Measurements from ENCODE around the gene QRSL1. TPM values are rescaled to one million over a fixed set of nuclear protein-coding genes. Genes with fewer than 3 reads are reported as not detected.

QRSL1 gene
- total and polyA plus RNA-seq, 2 of the 4 experiments (the other 2 are of a cell fraction), result 6.1 to 10.9 TPM

DNA sequence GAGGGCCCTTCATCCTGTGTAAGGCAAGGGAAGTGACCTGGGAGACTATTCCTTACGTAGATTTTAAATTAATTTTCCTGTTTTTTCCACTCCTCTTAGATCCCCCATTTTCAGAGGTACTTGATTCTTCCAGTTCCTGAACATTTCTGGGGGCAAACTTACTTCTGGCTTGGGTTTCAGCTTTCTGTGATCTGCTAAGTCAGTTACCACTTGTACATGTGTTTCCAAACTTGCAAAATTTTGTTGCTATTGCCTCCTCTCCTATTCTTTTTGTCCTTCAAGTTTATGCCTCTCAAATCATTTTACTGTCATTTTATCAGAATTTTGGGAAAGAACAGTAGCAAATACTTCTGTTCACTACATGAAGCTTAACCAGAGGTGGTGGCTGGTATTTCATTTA lies 81.2 kb downstream of the QRSL1 start:
- H3K56ac ChIP-seq (ENCODE audit: extremely low read depth, insufficient read depth, low read length), result no peak overlapping the region
- H4K91ac ChIP-seq (ENCODE audit: insufficient read depth, low read depth, low read length), result no peak overlapping the region
- H2AK5ac ChIP-seq (ENCODE audit: low read depth, low read length), result no peak overlapping the region
- no peak overlapping the region for H2AFZ ChIP-seq (replicated peaks; ENCODE audit: low read length, poor library complexity)
- no peaks in the 10 kb centered on the region for H3K36me3 ChIP-seq (ENCODE audit: control insufficient read depth, insufficient read depth, low read length)
- ChIA-PET POLR2A (ENCODE audit: unreplicated experiment) (no interaction called here), CTCF (no interaction called here)
- H4K8ac ChIP-seq (ENCODE audit: low read depth in 2 of 2, low read length in 2 of 2), result no peak overlapping the region
- DNase-seq, result no peak
- H3K79me1 ChIP-seq (ENCODE audit: low read depth in 1 of 2, low read length in 2 of 2), result no peaks in the 10 kb centered on the region
- no peak overlapping the region for H3K4me3 ChIP-seq (ENCODE audit: insufficient read depth, low read depth, low read length)
- H2AK9ac ChIP-seq (replicated peaks; ENCODE audit: low read depth, low read length, poor library complexity), result no peak overlapping the region
- H3K18ac ChIP-seq (ENCODE audit: low read depth, low read length), result no peak overlapping the region
- no peak for TF ChIP-seq FOS (IDR thresholded peaks at IDR 0.05; ENCODE audit: low read depth, low read length)
- TF ChIP-seq MXI1 (IDR thresholded peaks at IDR 0.05; ENCODE audit: borderline replicate concordance, low read depth, low read length), result no peak
- TF ChIP-seq POLR2A (IDR thresholded peaks at IDR 0.05; ENCODE audit: low read depth, low read length), result no peak
- TF ChIP-seq, protein P1, sequence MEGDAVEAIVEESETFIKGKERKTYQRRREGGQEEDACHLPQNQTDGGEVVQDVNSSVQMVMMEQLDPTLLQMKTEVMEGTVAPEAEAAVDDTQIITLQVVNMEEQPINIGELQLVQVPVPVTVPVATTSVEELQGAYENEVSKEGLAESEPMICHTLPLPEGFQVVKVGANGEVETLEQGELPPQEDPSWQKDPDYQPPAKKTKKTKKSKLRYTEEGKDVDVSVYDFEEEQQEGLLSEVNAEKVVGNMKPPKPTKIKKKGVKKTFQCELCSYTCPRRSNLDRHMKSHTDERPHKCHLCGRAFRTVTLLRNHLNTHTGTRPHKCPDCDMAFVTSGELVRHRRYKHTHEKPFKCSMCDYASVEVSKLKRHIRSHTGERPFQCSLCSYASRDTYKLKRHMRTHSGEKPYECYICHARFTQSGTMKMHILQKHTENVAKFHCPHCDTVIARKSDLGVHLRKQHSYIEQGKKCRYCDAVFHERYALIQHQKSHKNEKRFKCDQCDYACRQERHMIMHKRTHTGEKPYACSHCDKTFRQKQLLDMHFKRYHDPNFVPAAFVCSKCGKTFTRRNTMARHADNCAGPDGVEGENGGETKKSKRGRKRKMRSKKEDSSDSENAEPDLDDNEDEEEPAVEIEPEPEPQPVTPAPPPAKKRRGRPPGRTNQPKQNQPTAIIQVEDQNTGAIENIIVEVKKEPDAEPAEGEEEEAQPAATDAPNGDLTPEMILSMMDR (conservative IDR thresholded peaks at IDR 0.05; ENCODE audit: low read depth, low read length), result no peak
- TF ChIP-seq, protein P2, sequence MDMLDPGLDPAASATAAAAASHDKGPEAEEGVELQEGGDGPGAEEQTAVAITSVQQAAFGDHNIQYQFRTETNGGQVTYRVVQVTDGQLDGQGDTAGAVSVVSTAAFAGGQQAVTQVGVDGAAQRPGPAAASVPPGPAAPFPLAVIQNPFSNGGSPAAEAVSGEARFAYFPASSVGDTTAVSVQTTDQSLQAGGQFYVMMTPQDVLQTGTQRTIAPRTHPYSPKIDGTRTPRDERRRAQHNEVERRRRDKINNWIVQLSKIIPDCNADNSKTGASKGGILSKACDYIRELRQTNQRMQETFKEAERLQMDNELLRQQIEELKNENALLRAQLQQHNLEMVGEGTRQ (IDR thresholded peaks at IDR 0.05; ENCODE audit: low read depth, low read length), result no peak
- no peak for TF ChIP-seq MAZ (IDR thresholded peaks at IDR 0.05; ENCODE audit: borderline replicate concordance, low read depth, low read length)
- TF ChIP-seq CHD1 (IDR thresholded peaks at IDR 0.05; ENCODE audit: low read depth, low read length), result no peak
- no peak for TF ChIP-seq RFX5 (IDR thresholded peaks at IDR 0.05; ENCODE audit: low read depth, low read length)
- TF ChIP-seq CEBPB (IDR thresholded peaks at IDR 0.05; ENCODE audit: low read depth, low read length), result no peak
- TF ChIP-seq SMC3 (IDR thresholded peaks at IDR 0.05; ENCODE audit: low read depth, low read length), result no peak
- no peak for TF ChIP-seq NFE2L2 (IDR thresholded peaks at IDR 0.05; ENCODE audit: low read depth, low read length)
- no peak for TF ChIP-seq BHLHE40 (IDR thresholded peaks at IDR 0.05; ENCODE audit: low read depth, low read length)
- TF ChIP-seq, protein P3, sequence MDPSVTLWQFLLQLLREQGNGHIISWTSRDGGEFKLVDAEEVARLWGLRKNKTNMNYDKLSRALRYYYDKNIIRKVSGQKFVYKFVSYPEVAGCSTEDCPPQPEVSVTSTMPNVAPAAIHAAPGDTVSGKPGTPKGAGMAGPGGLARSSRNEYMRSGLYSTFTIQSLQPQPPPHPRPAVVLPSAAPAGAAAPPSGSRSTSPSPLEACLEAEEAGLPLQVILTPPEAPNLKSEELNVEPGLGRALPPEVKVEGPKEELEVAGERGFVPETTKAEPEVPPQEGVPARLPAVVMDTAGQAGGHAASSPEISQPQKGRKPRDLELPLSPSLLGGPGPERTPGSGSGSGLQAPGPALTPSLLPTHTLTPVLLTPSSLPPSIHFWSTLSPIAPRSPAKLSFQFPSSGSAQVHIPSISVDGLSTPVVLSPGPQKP (IDR thresholded peaks at IDR 0.05; ENCODE audit: borderline replicate concordance, low read depth, low read length), result no peak
- no peak for TF ChIP-seq RAD21 (IDR thresholded peaks at IDR 0.05; ENCODE audit: low read length)
- no peak for TF ChIP-seq MAFK (IDR thresholded peaks at IDR 0.05; ENCODE audit: low read depth, low read length)
- TF ChIP-seq RCOR1 (IDR thresholded peaks at IDR 0.05; ENCODE audit: insufficient replicate concordance, low read length), result no peak
- no peak overlapping the region for H3K27ac ChIP-seq (ENCODE audit: insufficient read depth, low read length)
- H3K27me3 ChIP-seq (ENCODE audit: control insufficient read depth, insufficient read depth, low read length), result peaks cover 7% of the 10 kb centered on the region
- H3K9me1 ChIP-seq (ENCODE audit: insufficient read depth, low read length), result no peaks in the 10 kb centered on the region
- no peak overlapping the region for H3K9ac ChIP-seq (ENCODE audit: low read depth, low read length)
- no peak overlapping the region for H2BK5ac ChIP-seq (ENCODE audit: low read depth, low read length, poor library complexity, severe bottlenecking)
- no peak overlapping the region for H2BK20ac ChIP-seq (ENCODE audit: low read depth, low read length)
- H4K5ac ChIP-seq (ENCODE audit: low read depth, low read length), result no peak overlapping the region
- dilution Hi-C loops (cut with HindIII; ENCODE audit: low sequenced_read_pairs, unreplicated experiment) (no loop called here), in situ Hi-C loops (cut with MboI; ENCODE audit: low sequenced_read_pairs) (no loop called here), intact Hi-C loops (cut with micrococcal nuclease) (no loop called here)
- no peak overlapping the region for H3K4me2 ChIP-seq (ENCODE audit: low read depth, low read length)
- no peak overlapping the region for H3K14ac ChIP-seq (replicated peaks; ENCODE audit: low read depth, low read length)
- no peak overlapping the region for H2BK15ac ChIP-seq (ENCODE audit: low read depth, low read length)
- no peaks in the 10 kb centered on the region for H4K20me1 ChIP-seq (ENCODE audit: insufficient read depth, low read length)
- BruUV-seq (replicated peaks), result no TSS peak
- no peaks in the 10 kb centered on the region for H3K4me1 ChIP-seq (ENCODE audit: control insufficient read depth, insufficient read depth, low read length)
- no CpG with 5 or more reads among the region's 1 CpG for WGBS, 2 experiments (ENCODE audit: extremely low coverage in 2 of 2, insufficient read length in 1 of 2)
- H3K9me3 ChIP-seq (ENCODE audit: control insufficient read depth, insufficient read depth, low read length), result no peaks in the 10 kb centered on the region
- H2BK120ac ChIP-seq (ENCODE audit: low read depth, low read length), result no peak overlapping the region
- no peak overlapping the region for H3K23ac ChIP-seq (ENCODE audit: low read depth, low read length)
- no peak overlapping the region for H3K4ac ChIP-seq (ENCODE audit: low read depth, low read length)
- no peak for ATAC-seq (ENCODE audit: low read depth)

All from IMR-90 (cell line).